ENCODE data around the gene TUBB6. TPM values are rescaled to one million over a fixed set of nuclear protein-coding genes. Genes with fewer than 3 reads are reported as not detected.

Gene TUBB6
- total RNA-seq, 2 donors from 2014 or later: 357 to 454 TPM

- no peak for TF ChIP-seq CTCF (IDR thresholded peaks at IDR 0.05)
- H3K4me3 ChIP-seq: no peak overlapping the region
- H3K4me1 ChIP-seq (ENCODE audit: control insufficient read depth in 1 of 2, low read depth in 2 of 2): peaks cover 0 to 16% of the 10 kb centered on the region in 2 donors
- H3K9me3 ChIP-seq: no peaks in the 10 kb centered on the region
- no peaks in the 10 kb centered on the region for H3K27me3 ChIP-seq (replicated peaks; ENCODE audit: insufficient read depth)
- peaks cover 38% of the 10 kb centered on the region for H3K36me3 ChIP-seq
- ATAC-seq (ENCODE audit: insufficient number of reproducible peaks, low FRiP score, low read depth) (no peak), DNase-seq (ENCODE audit: low spot score) (no peak)
- no peak overlapping the region for H3K27ac ChIP-seq
These were observed 17.7 kb downstream of the TUBB6 start for GRCh38 chr18:12325726-12326245.

- H3K27ac ChIP-seq: peak overlapping the region; percentile 12 to 41
- no peak for TF ChIP-seq CTCF (IDR thresholded peaks at IDR 0.05)
These were observed 18.8 kb downstream of the TUBB6 start for GRCh38 chr18:12326711-12327460.

GRCh38 chr18:12327510-12328178 lies 19.6 kb downstream of the TUBB6 start:
- H3K27ac ChIP-seq: peak overlapping the region; percentile 12 to 30
- no peak for ATAC-seq (ENCODE audit: insufficient number of reproducible peaks, low FRiP score, low read depth)

More at GRCh38 chr18:12326711-12327460, 18.8 kb downstream of the TUBB6 start:
- no peaks in the 10 kb centered on the region for H3K9me3 ChIP-seq
- H3K4me1 ChIP-seq (ENCODE audit: control insufficient read depth in 1 of 2, low read depth in 2 of 2): peaks cover 0 to 10% of the 10 kb centered on the region in 2 donors
- peaks cover 31% of the 10 kb centered on the region for H3K36me3 ChIP-seq
- no peak for DNase-seq (ENCODE audit: low spot score)
- no peaks in the 10 kb centered on the region for H3K27me3 ChIP-seq (replicated peaks; ENCODE audit: insufficient read depth)
- no peak for ATAC-seq (ENCODE audit: insufficient number of reproducible peaks, low FRiP score, low read depth)
- no peak overlapping the region for H3K4me3 ChIP-seq

GRCh38 chr18:12328179-12328823 lies 20.3 kb downstream of the TUBB6 start:
- ATAC-seq (ENCODE audit: insufficient number of reproducible peaks, low FRiP score, low read depth): no peak
- no peaks in the 10 kb centered on the region for H3K9me3 ChIP-seq
- TF ChIP-seq CTCF (IDR thresholded peaks at IDR 0.05): no peak
- peaks cover 0 to 10% of the 10 kb centered on the region in 2 donors for H3K4me1 ChIP-seq (ENCODE audit: control insufficient read depth in 1 of 2, low read depth in 2 of 2)
- no peak for DNase-seq (ENCODE audit: low spot score)
- H3K36me3 ChIP-seq: peaks cover 31% of the 10 kb centered on the region
- no peaks in the 10 kb centered on the region for H3K27me3 ChIP-seq (replicated peaks; ENCODE audit: insufficient read depth)
- no peak overlapping the region for H3K27ac ChIP-seq
- no peak overlapping the region for H3K4me3 ChIP-seq

More at GRCh38 chr18:12327510-12328178, 19.6 kb downstream of the TUBB6 start:
- H3K9me3 ChIP-seq: no peaks in the 10 kb centered on the region
- peak; percentile 60 for DNase-seq (ENCODE audit: low spot score)
- H3K4me1 ChIP-seq (ENCODE audit: control insufficient read depth in 1 of 2, low read depth in 2 of 2): peaks cover 0 to 10% of the 10 kb centered on the region in 2 donors
- H3K27me3 ChIP-seq (replicated peaks; ENCODE audit: insufficient read depth): no peaks in the 10 kb centered on the region
- TF ChIP-seq CTCF (IDR thresholded peaks at IDR 0.05): peak; percentile 64
- peaks cover 31% of the 10 kb centered on the region for H3K36me3 ChIP-seq
- H3K4me3 ChIP-seq: no peak overlapping the region

Data from thoracic aorta (tissue), 2 donors.